Measurements from ENCODE around the gene OR10K1.
"Not testable (repeated sequence)": the region's sequence is repeated elsewhere in the genome, so short reads cannot be mapped to it uniquely, and the experiment has no call there.

Gene OR10K1

GRCh38 chr1:158461534-158461933 is at the start of gene OR10K1:
Gene OR10K1, plus strand, starts transcription at chr1:158461834. Its CDS starts 3,728 bp downstream, at chr1:158465562.
- DNase-seq (ENCODE audit: low read depth), result no peak
- H3K4me3 ChIP-seq (ENCODE audit: low read depth, low read length), result no peak within 1 kb of the TSS

DNA sequence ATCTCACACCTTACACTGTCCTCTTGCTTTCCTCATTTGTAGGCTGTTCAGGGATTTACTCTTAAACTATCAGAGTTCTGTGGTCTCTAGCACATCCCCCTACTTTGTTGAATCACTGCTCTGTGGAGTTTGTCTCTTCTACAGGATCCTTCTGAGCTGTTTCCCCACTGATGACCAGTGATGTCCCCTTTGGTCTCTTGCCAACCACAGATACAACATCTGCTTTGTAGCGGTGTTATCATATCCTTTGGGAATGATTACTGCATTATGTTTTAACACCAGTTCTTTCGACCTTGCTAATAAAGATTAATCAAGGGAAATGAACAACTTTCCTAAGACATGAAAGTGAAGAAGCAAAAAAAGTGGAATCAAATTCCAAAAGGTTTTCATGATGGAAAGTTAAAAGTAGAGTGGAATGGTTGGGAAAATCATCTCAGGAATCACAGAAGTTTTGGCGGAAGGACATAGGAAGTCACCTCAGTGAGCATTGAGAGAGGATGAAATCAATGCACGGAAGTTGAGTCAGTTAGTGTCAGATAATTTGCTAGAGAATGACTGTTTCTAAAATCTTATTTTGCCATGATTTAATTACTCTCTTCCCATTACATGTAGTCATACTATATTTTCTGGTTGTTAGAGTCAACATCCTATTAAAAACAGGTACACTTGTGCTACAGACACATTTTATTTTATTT is 46.8 kb upstream of the OR10K1 start:
- DNase-seq (ENCODE audit: low read depth), result no peak
- TF ChIP-seq CTCF (IDR thresholded peaks at IDR 0.05; ENCODE audit: low read depth, low read length, missing control alignments), result no peak
- no peak overlapping the region for H3K4me3 ChIP-seq (ENCODE audit: low read depth, low read length)

More at GRCh38 chr1:158461534-158461933, at the start of gene OR10K1:
- TF ChIP-seq CTCF (IDR thresholded peaks at IDR 0.05; ENCODE audit: low read depth, low read length, missing control alignments), result no peak

DNA sequence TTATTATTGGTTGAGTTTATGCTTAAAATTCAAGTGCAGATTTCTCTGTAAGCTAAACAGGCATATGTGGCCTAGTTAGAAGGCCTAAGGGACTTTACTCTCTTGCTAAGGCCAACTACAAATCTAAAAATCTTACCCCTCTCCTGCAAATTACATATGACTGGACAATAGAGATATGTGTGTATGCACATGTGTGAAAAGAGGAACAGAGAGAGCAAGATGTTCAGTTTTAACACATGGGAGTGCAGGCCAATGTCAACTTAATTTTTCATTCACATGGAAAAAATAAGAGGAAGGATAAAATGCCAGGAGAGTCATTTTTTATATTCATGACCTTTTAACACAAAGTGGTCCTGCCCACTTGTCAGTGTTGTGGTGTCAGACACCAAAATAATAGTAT is 44.0 kb upstream of the OR10K1 start:
- H3K4me3 ChIP-seq (ENCODE audit: low read depth, low read length), result no peak overlapping the region
- no peak for DNase-seq (ENCODE audit: low read depth)
- TF ChIP-seq CTCF (IDR thresholded peaks at IDR 0.05; ENCODE audit: low read depth, low read length, missing control alignments), result no peak

DNA sequence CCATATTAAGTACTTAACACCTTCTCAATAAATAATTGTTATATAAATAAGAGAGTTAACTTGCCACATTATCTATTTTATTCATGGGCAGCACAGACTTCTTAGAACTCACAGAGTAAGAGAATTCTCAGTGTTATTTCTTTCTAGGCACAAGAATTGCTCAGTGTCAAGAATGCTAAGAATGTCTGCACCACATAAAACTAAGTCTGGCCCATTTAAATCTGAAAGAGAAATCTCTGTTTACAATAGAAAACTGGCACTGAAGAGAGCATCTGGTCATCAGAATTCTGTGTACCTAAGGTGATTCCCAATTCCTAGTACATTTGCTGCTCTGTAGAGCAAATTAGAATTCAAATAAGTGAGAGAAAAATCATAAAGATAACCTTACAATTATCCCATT is 39.4 kb upstream of the OR10K1 start:
- TF ChIP-seq CTCF (IDR thresholded peaks at IDR 0.05; ENCODE audit: low read depth, low read length, missing control alignments), result no peak
- H3K4me3 ChIP-seq (ENCODE audit: low read depth, low read length), result no peak overlapping the region
- no peak for DNase-seq (ENCODE audit: low read depth)

DNA sequence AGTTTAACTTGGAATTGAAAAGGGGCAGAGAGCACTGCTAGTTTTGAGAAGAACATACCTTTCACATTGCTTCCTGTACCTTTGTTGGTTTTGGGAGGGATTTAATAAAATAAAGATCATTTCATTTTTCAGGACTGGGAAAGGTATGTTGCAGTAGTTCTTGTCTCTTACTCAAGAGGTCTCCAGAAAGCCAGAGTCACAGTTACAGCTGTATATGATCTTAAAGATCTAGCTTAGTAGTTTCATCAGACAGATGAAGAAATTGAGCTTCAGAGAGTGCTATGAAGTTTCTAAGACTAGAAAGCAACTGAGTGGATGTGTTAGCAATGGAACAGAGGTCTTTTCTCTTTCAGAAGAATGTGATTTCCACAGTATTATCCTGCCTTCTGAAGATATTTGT is 36.6 kb upstream of the OR10K1 start:
- no peak for TF ChIP-seq CTCF (IDR thresholded peaks at IDR 0.05; ENCODE audit: low read depth, low read length, missing control alignments)

DNA sequence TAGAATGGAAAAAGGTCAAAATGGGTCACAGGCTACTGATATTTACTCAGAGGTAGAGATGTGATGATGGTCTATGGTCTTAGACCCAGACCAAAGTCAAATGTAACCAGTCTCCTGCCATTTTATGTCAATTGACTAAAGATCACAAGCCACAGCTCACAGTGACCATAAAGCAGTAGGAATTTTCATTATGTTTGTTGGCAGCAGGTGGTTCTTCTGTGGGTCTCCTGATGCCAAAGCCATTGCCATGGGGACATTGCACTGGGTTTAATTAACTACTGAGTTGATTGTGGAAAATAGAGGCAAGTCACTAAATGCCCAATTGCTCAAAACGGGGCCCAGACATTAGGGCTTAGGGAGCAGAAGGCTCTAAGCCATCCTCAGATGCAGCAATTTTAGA is 35.5 kb upstream of the OR10K1 start, which contains the start of gene OR10K2:
OR10K2 (minus strand) TSS at position 101 of the 400 bp plus-strand sequence. CDS start 5,371 bp downstream, outside the sequence.
- no peak for DNase-seq (ENCODE audit: low read depth)
- no peak for TF ChIP-seq CTCF (IDR thresholded peaks at IDR 0.05; ENCODE audit: low read depth, low read length, missing control alignments)

More for the DNA sequence above, 36.6 kb upstream of the OR10K1 start:
- no peak for DNase-seq (ENCODE audit: low read depth)
- H3K4me3 ChIP-seq (ENCODE audit: low read depth, low read length), result no peak overlapping the region

DNA sequence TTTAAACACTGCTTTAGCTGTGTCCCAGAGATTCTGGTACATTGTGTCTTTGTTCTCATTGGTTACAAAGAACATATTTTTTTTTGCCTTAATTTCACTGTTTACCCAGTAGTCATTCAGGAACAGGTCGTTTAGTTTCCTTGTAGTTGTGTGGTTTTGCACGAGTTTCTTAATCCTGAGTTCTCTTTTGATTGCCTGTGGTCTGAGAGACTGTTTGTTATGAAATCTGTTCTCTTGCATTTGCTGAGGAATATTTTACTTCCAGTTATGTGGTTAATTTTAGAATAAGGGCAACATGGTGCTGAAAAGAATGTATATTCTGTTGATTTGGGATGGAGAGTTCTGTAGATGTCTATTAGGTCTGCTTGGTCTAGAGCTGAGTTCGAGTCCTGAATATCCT is 31.5 kb upstream of the OR10K1 start:
- DNase-seq (ENCODE audit: low read depth); H3K4me3 ChIP-seq (ENCODE audit: low read depth, low read length): not testable (repeated sequence)

More for the DNA sequence above, 35.5 kb upstream of the OR10K1 start, which contains the start of gene OR10K2:
- H3K4me3 ChIP-seq (ENCODE audit: low read depth, low read length), result no peak within 1 kb of the TSS
